HepG2 (cell line): ENCODE data around the gene ADGRG6. TPM values are rescaled to one million over a fixed set of nuclear protein-coding genes. Genes with fewer than 3 reads are reported as not detected.
A peak's percentile ranks its signal among the peaks of the same experiment; 100 is the strongest.

Source experiments
- BRCA1 ChIP-seq: sonication (generic); formaldehyde crosslinking; IDR thresholded peaks from 2 replicates; pipeline ENCODE4 v1.4.0; 2020; ENCODE audit warnings: missing genetic modification reagents
- DZIP1 ChIP-seq: sonication (generic); formaldehyde crosslinking; IDR thresholded peaks from 2 replicates; pipeline ENCODE4 v1.5.0; 2020; ENCODE audit warnings: mild to moderate bottlenecking, missing genetic modification reagents
- E2F5 ChIP-seq: sonication (generic); formaldehyde crosslinking; conservative IDR thresholded peaks from 2 replicates; pipeline ENCODE4 v1.4.0; 2020; ENCODE audit warnings: missing genetic modification reagents
- ELK4 ChIP-seq: sonication (generic); formaldehyde crosslinking; IDR thresholded peaks from 2 replicates; pipeline ENCODE4 v1.9.0; 2021; ENCODE audit warnings: missing genetic modification reagents, borderline replicate concordance
- HDAC1 ChIP-seq: sonication (generic); formaldehyde crosslinking; IDR thresholded peaks from 2 replicates; pipeline ENCODE4 v1.5.1; 2020; ENCODE audit warnings: mild to moderate bottlenecking, missing genetic modification reagents
- KAT2B ChIP-seq: fragments of 150-350 bp; IDR thresholded peaks from 2 replicates; pipeline ENCODE4 v1.6.1; 2014; ENCODE audit warnings: low read depth, low read length, borderline replicate concordance
- KDM6A ChIP-seq: IDR thresholded peaks from 2 replicates; pipeline ENCODE4 v1.6.1; 2016; ENCODE audit warnings: low read depth
- KLF9 ChIP-seq: IDR thresholded peaks from 2 replicates; pipeline ENCODE4 v1.6.1; 2016; ENCODE audit warnings: low read depth
- KMT2A ChIP-seq: sonication (generic); formaldehyde crosslinking; IDR thresholded peaks from 2 replicates; pipeline ENCODE4 v1.4.0; 2020; ENCODE audit warnings: missing genetic modification reagents
- MED1 ChIP-seq: sonication (generic); formaldehyde crosslinking; IDR thresholded peaks from 2 replicates; pipeline ENCODE4 v1.4.0; 2020; ENCODE audit warnings: missing genetic modification reagents
- MZF1 ChIP-seq: sonication (generic); formaldehyde crosslinking; IDR thresholded peaks from 2 replicates; pipeline ENCODE4 v1.8.1; 2023; ENCODE audit warnings: mild to moderate bottlenecking, missing genetic modification reagents, borderline replicate concordance
- NPAS2 ChIP-seq: sonication (generic); formaldehyde crosslinking; IDR thresholded peaks from 2 replicates; pipeline ENCODE4 v1.8.0; 2022; ENCODE audit warnings: mild to moderate bottlenecking, missing genetic modification reagents, borderline replicate concordance
- SIN3A ChIP-seq: IDR thresholded peaks from 2 replicates; pipeline ENCODE4 v1.6.1; 2011; ENCODE audit warnings: low read depth, mild to moderate bottlenecking, control low read depth, low read length, borderline replicate concordance
- SMARCC2 ChIP-seq: fragments of 450-650 bp; IDR thresholded peaks from 2 replicates; pipeline ENCODE4 v1.6.1; 2017; ENCODE audit warnings: antibody characterized with exemption, mild to moderate bottlenecking
- SNAPC2 ChIP-seq: sonication (generic); formaldehyde crosslinking; IDR thresholded peaks from 2 replicates; pipeline ENCODE4 v1.8.1; 2022; ENCODE audit warnings: mild to moderate bottlenecking, missing genetic modification reagents
- SUZ12 ChIP-seq: fragments of 150-350 bp; IDR thresholded peaks from 2 replicates; pipeline ENCODE4 v1.6.1; 2014; ENCODE audit warnings: low read depth, low read length
- ZBTB38 ChIP-seq: sonication (generic); formaldehyde crosslinking; IDR thresholded peaks from 2 replicates; pipeline ENCODE4 v1.5.1; 2020; ENCODE audit warnings: mild to moderate bottlenecking, missing genetic modification reagents
- ZFP41 ChIP-seq: sonication (generic); formaldehyde crosslinking; IDR thresholded peaks from 2 replicates; pipeline ENCODE4 v1.4.0; 2020; ENCODE audit warnings: mild to moderate bottlenecking, missing genetic modification reagents, borderline replicate concordance
- ZKSCAN8 ChIP-seq: IDR thresholded peaks from 2 replicates; pipeline ENCODE4 v1.6.1; 2016; ENCODE audit warnings: borderline replicate concordance, missing genetic modification reagents, missing compliant biosample characterization
- ZMAT5 ChIP-seq: sonication (generic); formaldehyde crosslinking; IDR thresholded peaks from 2 replicates; pipeline ENCODE4 v1.5.0; 2020; ENCODE audit warnings: mild to moderate bottlenecking, low read depth, missing genetic modification reagents, borderline replicate concordance
- ZNF276 ChIP-seq: sonication (generic); formaldehyde crosslinking; IDR thresholded peaks from 2 replicates; pipeline ENCODE4 v1.4.0; 2020; ENCODE audit warnings: mild to moderate bottlenecking, low read depth, missing genetic modification reagents
- ZNF431 ChIP-seq: sonication (generic); formaldehyde crosslinking; IDR thresholded peaks from 2 replicates; pipeline ENCODE4 v1.9.0; 2022; ENCODE audit warnings: missing genetic modification reagents, low read depth, mild to moderate bottlenecking, borderline replicate concordance
- ZNF747 ChIP-seq: sonication (generic); formaldehyde crosslinking; IDR thresholded peaks from 2 replicates; pipeline ENCODE4 v1.8.1; 2023; ENCODE audit warnings: missing genetic modification reagents, mild to moderate bottlenecking, borderline replicate concordance
- ZNF772 ChIP-seq: sonication (generic); formaldehyde crosslinking; IDR thresholded peaks from 2 replicates; pipeline ENCODE4 v1.5.0; 2020; ENCODE audit warnings: mild to moderate bottlenecking, missing genetic modification reagents
- polyA plus RNA-seq, 8 experiments: library from polyadenylated mRNA; depleted of rRNA in 3 of 8; stranded (reverse) in 7 of 8; unstranded in 1 of 8; fragments of >200 nt; fragmentation: Illumina TruSeq in 4 of 8; extraction: Trizol in 4 of 8; gene quantifications; 2 replicates each; pipeline versions ENCODE4 v1.2.1 to v1.2.3, GENCODE V29; 2011 to 2016; ENCODE audit warnings: low read depth in 4 of 8, missing spikeins in 1 of 8, mixed read lengths in 1 of 8; ENCODE audit not compliant: insufficient read depth in 1 of 8
- total RNA-seq, 5 experiments: library from RNA; depleted of rRNA; stranded (reverse); fragments of >200 nt; fragmentation: Illumina TruSeq; extraction: Trizol; gene quantifications; 2 replicates each; pipeline ENCODE4 v1.2.3, GENCODE V29; 2016; ENCODE audit warnings: low read depth in 1 of 5

The ADGRG6 gene
- total and polyA plus RNA-seq, 2 of the 13 experiments (the other 11 are each of a cell fraction or from before 2014, with no cell fraction given): 129 to 249 TPM

GRCh38 chr6:142265476-142265875, 36.3 kb upstream of the ADGRG6 start (continued):
- TF ChIP-seq DZIP1: no peak
- no peak for TF ChIP-seq ZNF276
- TF ChIP-seq ZKSCAN8: peak; percentile 99
- TF ChIP-seq ZNF431: no peak
- no peak for TF ChIP-seq E2F5 (CRISPR knock-in tag)
- no peak for TF ChIP-seq ZNF747
- TF ChIP-seq SUZ12: no peak
- no peak for TF ChIP-seq ZNF772 (CRISPR knock-in tag)
- TF ChIP-seq ELK4 (CRISPR knock-in tag): no peak
- no peak for TF ChIP-seq SMARCC2
- no peak for TF ChIP-seq KLF9 (CRISPR knock-in tag)
- no peak for TF ChIP-seq ZBTB38 (CRISPR knock-in tag)
- no peak for TF ChIP-seq ZMAT5
- peak; percentile 80; the same call in 1 of the 2 replicates for TF ChIP-seq SNAPC2 (CRISPR knock-in tag)
- peak; percentile 90 for TF ChIP-seq KDM6A (CRISPR knock-in tag)
- no peak for TF ChIP-seq BRCA1 (CRISPR knock-in tag)
- peak; percentile 91 for TF ChIP-seq MED1 (CRISPR knock-in tag)
- no peak for TF ChIP-seq NPAS2 (CRISPR knock-in tag)
- TF ChIP-seq HDAC1 (CRISPR knock-in tag): peak; percentile 74; the same call in 1 of the 2 replicates
- TF ChIP-seq SIN3A: 0 out of 2 replicates have a peak, but pooled peaks have one; percentile 10
- no peak for TF ChIP-seq ZFP41
- TF ChIP-seq MZF1 (CRISPR knock-in tag): no peak
- TF ChIP-seq KMT2A (CRISPR knock-in tag): peak; percentile 31; the same call in 1 of the 2 replicates
- TF ChIP-seq KAT2B: no peak
